K562 (cell line): ENCODE measurements around the gene ATP2B1. TPM values are rescaled to one million over a fixed set of nuclear protein-coding genes. Genes with fewer than 3 reads are reported as not detected.

ENCODE experiments used
- CC2D1A ChIP-seq: fragments of 450-650 bp; IDR thresholded peaks from 2 replicates; pipeline ENCODE4 v1.6.1; 2017; ENCODE audit warnings: mild to moderate bottlenecking
- CCAR2 ChIP-seq: fragments of 200-400 bp; formaldehyde crosslinking; IDR thresholded peaks from 2 replicates; pipeline ENCODE4 v1.6.1; 2017; ENCODE audit warnings: mild to moderate bottlenecking, low read depth, low read length
- CREB3 ChIP-seq: fragments of 450-650 bp; conservative IDR thresholded peaks from 2 replicates; pipeline ENCODE4 v1.6.1; 2016; ENCODE audit warnings: missing genetic modification characterization, low read depth, mild to moderate bottlenecking, missing compliant biosample characterization, moderate library complexity
- CUX1 ChIP-seq: fragments of 200-800 bp; sonication (Bioruptor generic); IDR thresholded peaks from 2 replicates; pipeline ENCODE4 v1.6.1; 2016; ENCODE audit warnings: missing genetic modification characterization, missing compliant biosample characterization
- KDM2B ChIP-seq: fragments of 250-450 bp; sonication (Bioruptor Pico); IDR thresholded peaks from 2 replicates; pipeline ENCODE4 v1.8.0; 2021; ENCODE audit warnings: mild to moderate bottlenecking, moderate library complexity
- MBD2 ChIP-seq: sonication (generic); IDR thresholded peaks from 2 replicates; pipeline ENCODE4 v1.6.1; 2016; ENCODE audit warnings: low read depth, borderline replicate concordance
- MXD1 ChIP-seq: fragments of 250-450 bp; sonication (Bioruptor Pico); IDR thresholded peaks from 2 replicates; pipeline ENCODE4 v1.8.0; 2021; ENCODE audit warnings: borderline replicate concordance, mild to moderate bottlenecking, moderate library complexity; ENCODE audit not compliant: poor library complexity, severe bottlenecking
- MXI1 ChIP-seq: IDR thresholded peaks from 2 replicates; pipeline ENCODE4 v1.6.1; 2011; ENCODE audit warnings: low read depth, mild to moderate bottlenecking, improper control_type of control experiment, low read length
- NCOR1 ChIP-seq: fragments of 450-650 bp; IDR thresholded peaks from 2 replicates; pipeline ENCODE4 v1.6.1; 2016; ENCODE audit warnings: mild to moderate bottlenecking, moderate library complexity
- NFIX ChIP-seq: fragments of 250-450 bp; sonication (Bioruptor Pico); IDR thresholded peaks from 2 replicates; pipeline ENCODE4 v1.4.0; 2020; ENCODE audit warnings: low read depth, mild to moderate bottlenecking, moderate library complexity
- PHF20 ChIP-seq: fragments of 450-650 bp; IDR thresholded peaks from 2 replicates; pipeline ENCODE4 v1.6.1; 2018; ENCODE audit not compliant: partially characterized antibody
- POLR3G ChIP-seq: IDR thresholded peaks from 2 replicates; pipeline ENCODE4 v1.6.1; 2011; ENCODE audit not compliant: insufficient read length, insufficient replicate concordance; ENCODE audit errors: extremely low read depth
- RBM14 ChIP-seq: fragments of 200-400 bp; formaldehyde crosslinking; IDR thresholded peaks from 2 replicates; pipeline ENCODE4 v1.6.1; 2018; ENCODE audit warnings: low read depth, mild to moderate bottlenecking, low read length, moderate library complexity, borderline replicate concordance; ENCODE audit not compliant: insufficient read depth
- RBM15 ChIP-seq: fragments of 200-400 bp; formaldehyde crosslinking; IDR thresholded peaks from 2 replicates; pipeline ENCODE4 v1.6.1; 2018; ENCODE audit warnings: mild to moderate bottlenecking, low read length, moderate library complexity; ENCODE audit not compliant: insufficient read depth
- RNF2 ChIP-seq: sonication (generic); IDR thresholded peaks from 2 replicates; pipeline ENCODE4 v1.6.1; 2016
- TCF7 ChIP-seq: sonication (generic); IDR thresholded peaks from 2 replicates; pipeline ENCODE4 v1.6.1; 2016; ENCODE audit warnings: antibody characterized with exemption, borderline replicate concordance
- THAP12 ChIP-seq: fragments of 250-450 bp; sonication (Bioruptor Pico); IDR thresholded peaks from 2 replicates; pipeline ENCODE4 v1.9.0; 2021; ENCODE audit warnings: mild to moderate bottlenecking, inconsistent platforms
- ZKSCAN8 ChIP-seq: fragments of 200-800 bp; sonication (Bioruptor generic); IDR thresholded peaks from 2 replicates; pipeline ENCODE4 v1.6.1; 2016; ENCODE audit warnings: missing genetic modification characterization, missing compliant biosample characterization
- polyA plus RNA-seq, 8 experiments: library from polyadenylated mRNA; depleted of rRNA in 4 of 8; stranded (reverse) in 5 of 8; unstranded in 3 of 8; fragments of >200 nt; fragmentation: Nextera tagmentation in 2 of 8; fragmentation: Illumina TruSeq in 1 of 8; extraction: Ambion mirVana in 2 of 8; extraction: Trizol in 1 of 8; gene quantifications; 2 replicates each; pipeline versions ENCODE4 v1.2.1 to v1.2.3, GENCODE V29; 2011 to 2014; ENCODE audit warnings: inconsistent platforms in 1 of 8, missing spikeins in 1 of 8
- total RNA-seq, 7 experiments: library from RNA; depleted of rRNA in 6 of 7; stranded (reverse); fragments of >200 nt in 6 of 7; fragmentation: Illumina TruSeq in 2 of 7; extraction: Trizol in 2 of 7; gene quantifications; 2 replicates each; pipeline versions ENCODE4 v1.2.1 to v1.2.3, GENCODE V29; 2011 to 2021; ENCODE audit warnings: low replicate concordance in 1 of 7

Gene ATP2B1
- total and polyA plus RNA-seq, 9 of the 15 experiments (the other 6 are each of a cell fraction or from before 2014, with no cell fraction given), result 8.6 to 39.0 (median 27.8) TPM

GRCh38 chr12:89709157-89709994 is 738 bp upstream of the ATP2B1 start (continued):
- no peak for TF ChIP-seq PHF20
- TF ChIP-seq CREB3 (tag), result no peak
- 0 out of 2 replicates have a peak, but pooled peaks have one; percentile 29 for TF ChIP-seq THAP12
- TF ChIP-seq MXD1 (CRISPR knock-in tag), result no peak
- TF ChIP-seq RNF2, result no peak; the same call in 1 of the 2 replicates
- TF ChIP-seq ZKSCAN8 (CRISPR knock-in tag), result no peak
- no peak for TF ChIP-seq POLR3G
- no peak; the same call in 1 of the 2 replicates for TF ChIP-seq KDM2B (CRISPR knock-in tag)
- TF ChIP-seq NCOR1, result peak; percentile 37
- no peak for TF ChIP-seq NFIX (CRISPR knock-in tag)
- no peak; the same call in 1 of the 2 replicates for TF ChIP-seq MBD2
- no peak for TF ChIP-seq RBM15
- no peak for TF ChIP-seq RBM14
- no peak for TF ChIP-seq CC2D1A
- no peak for TF ChIP-seq CCAR2
- no peak for TF ChIP-seq TCF7
- TF ChIP-seq MXI1, result no peak
- no peak for TF ChIP-seq CUX1
